Fibroblast of lung (primary cell): ENCODE data around the gene FAM107A. TPM values are rescaled to one million over a fixed set of nuclear protein-coding genes. Genes with fewer than 3 reads are reported as not detected.

Source experiments
- DNase-seq, 2 donors: peaks; one replicate each; pipeline versions ENCODE4 v3.0.0 to v3.0.0-alpha.2; 2010; ENCODE audit warnings: low read depth in 2 of 2
- H2AFZ ChIP-seq: 2 replicates; pipeline ENCODE4 v1.5.1; 2012; ENCODE audit warnings: low read length, control low read depth, inconsistent platforms
- H3K27ac ChIP-seq: 2 replicates; pipeline ENCODE4 v1.5.1; 2011; ENCODE audit warnings: low read length, control low read depth; ENCODE audit not compliant: insufficient read depth
- H3K27me3 ChIP-seq: 2 replicates; pipeline ENCODE4 v1.5.1; 2011; ENCODE audit warnings: mild to moderate bottlenecking, low read length; ENCODE audit not compliant: control insufficient read depth, insufficient read depth
- H3K36me3 ChIP-seq: 2 replicates; pipeline ENCODE4 v1.5.1; 2011; ENCODE audit warnings: low read length; ENCODE audit not compliant: control insufficient read depth, insufficient read depth
- H3K4me1 ChIP-seq: 2 replicates; pipeline ENCODE4 v1.5.1; 2011; ENCODE audit warnings: low read length; ENCODE audit not compliant: control insufficient read depth, insufficient read depth; ENCODE audit errors: extremely low read depth
- H3K4me2 ChIP-seq: 2 replicates; pipeline ENCODE4 v1.5.1; 2011; ENCODE audit warnings: low read length, control low read depth; ENCODE audit not compliant: insufficient read depth; ENCODE audit errors: extremely low read depth
- H3K4me3 ChIP-seq, 4 experiments: fragments of 200-600 bp in 1 of 4; sonication (generic) in 1 of 4; replicated peaks in 1 of 4; 2 replicates each; pipeline ENCODE4 v1.5.1; 2011 to 2016; ENCODE audit warnings: low read length in 4 of 4, low read depth in 3 of 4, mild to moderate bottlenecking in 3 of 4, control low read depth in 2 of 4, inconsistent platforms in 1 of 4, mixed read lengths in 1 of 4; ENCODE audit not compliant: insufficient read depth in 1 of 4; ENCODE audit errors: control extremely low read depth in 1 of 4
- H3K79me2 ChIP-seq: 2 replicates; pipeline ENCODE4 v1.5.1; 2012; ENCODE audit warnings: mild to moderate bottlenecking, low read length, inconsistent platforms; ENCODE audit not compliant: control insufficient read depth, insufficient read depth
- H3K9ac ChIP-seq: 2 replicates; pipeline ENCODE4 v1.5.1; 2011; ENCODE audit warnings: mild to moderate bottlenecking, low read length, control low read depth; ENCODE audit not compliant: insufficient read depth
- H3K9me3 ChIP-seq: 2 replicates; pipeline ENCODE4 v1.5.1; 2012; ENCODE audit warnings: low read depth, low read length; ENCODE audit not compliant: control insufficient read depth, insufficient read depth
- H4K20me1 ChIP-seq: 2 replicates; pipeline ENCODE4 v1.5.1; 2011; ENCODE audit warnings: low read length; ENCODE audit not compliant: control insufficient read depth, insufficient read depth; ENCODE audit errors: extremely low read depth
- CTCF ChIP-seq, 2 donors: IDR thresholded peaks in 1 of 2; conservative IDR thresholded peaks in 1 of 2; 1 replicate in 1 of 2; 2 replicates in 1 of 2; pipeline ENCODE4 v1.5.1; 2011 to 2012; ENCODE audit warnings: low read length in 2 of 2, control low read depth in 1 of 2, inconsistent platforms in 1 of 2, low read depth in 1 of 2, mild to moderate bottlenecking in 1 of 2
- EZH2 ChIP-seq: IDR thresholded peaks from 2 replicates; pipeline ENCODE4 v1.5.1; 2012; ENCODE audit warnings: low read length, control low read depth, mild to moderate bottlenecking; ENCODE audit errors: missing control alignments
- polyA plus RNA-seq, 2 donors: library from polyadenylated mRNA; depleted of rRNA in 1 of 2; stranded (reverse) in 1 of 2; unstranded in 1 of 2; fragments of >200 nt; gene quantifications; 2 replicates each; pipeline ENCODE4 v1.2.1, GENCODE V29; 2011 to 2012; ENCODE audit warnings: missing spikeins in 1 of 2
- total RNA-seq: library from RNA; depleted of rRNA; stranded (reverse); fragments of >200 nt; gene quantifications from 2 replicates; pipeline ENCODE4 v1.2.1, GENCODE V29; 2014

The FAM107A gene
- total and polyA plus RNA-seq, 2 donors (not counting 1 experiment from before 2014, with no cell fraction given) = under 0.01 to 0.16 TPM

GRCh38 chr3:58521336-58521670, 55.9 kb downstream of the FAM107A start:
- TF ChIP-seq EZH2 = no peak
- TF ChIP-seq CTCF (conservative IDR thresholded peaks at IDR 0.05 in 1 of 2, IDR thresholded peaks at IDR 0.05 in 1 of 2; ENCODE audit: low read depth in 1 of 2, low read length in 2 of 2) = no peak

GRCh38 chr3:58520403-58521335, 56.5 kb downstream of the FAM107A start:
- no peak for DNase-seq

More at GRCh38 chr3:58521336-58521670, 55.9 kb downstream of the FAM107A start:
- Histone ChIP-seq H4K20me1 (no peaks in the 10 kb centered on the region), H3K4me3 (no peak overlapping the region), H3K9ac (no peak overlapping the region), H3K27ac (no peak overlapping the region), H3K4me1 (peaks cover 2% of the 10 kb centered on the region), H2AFZ (no peak overlapping the region), H3K27me3 (no peaks in the 10 kb centered on the region), H3K4me2 (no peak overlapping the region), H3K9me3 (no peaks in the 10 kb centered on the region), H3K36me3 (no peaks in the 10 kb centered on the region), H3K79me2 (no peaks in the 10 kb centered on the region)
- no peak for DNase-seq

More at GRCh38 chr3:58520403-58521335, 56.5 kb downstream of the FAM107A start:
- Histone ChIP-seq H3K27me3 (no peaks in the 10 kb centered on the region), H2AFZ (no peak overlapping the region), H3K36me3 (no peaks in the 10 kb centered on the region), H3K9me3 (no peaks in the 10 kb centered on the region), H3K4me3 (no peak overlapping the region), H3K4me2 (no peak overlapping the region), H3K4me1 (no peaks in the 10 kb centered on the region), H4K20me1 (no peaks in the 10 kb centered on the region), H3K9ac (no peak overlapping the region), H3K27ac (no peak overlapping the region), H3K79me2 (no peaks in the 10 kb centered on the region)
- TF ChIP-seq CTCF (conservative IDR thresholded peaks at IDR 0.05 in 1 of 2, IDR thresholded peaks at IDR 0.05 in 1 of 2; ENCODE audit: low read depth in 1 of 2, low read length in 2 of 2) (no peak), EZH2 (no peak)
